ENCODE measurements around the gene DSCAML1.

DNA sequence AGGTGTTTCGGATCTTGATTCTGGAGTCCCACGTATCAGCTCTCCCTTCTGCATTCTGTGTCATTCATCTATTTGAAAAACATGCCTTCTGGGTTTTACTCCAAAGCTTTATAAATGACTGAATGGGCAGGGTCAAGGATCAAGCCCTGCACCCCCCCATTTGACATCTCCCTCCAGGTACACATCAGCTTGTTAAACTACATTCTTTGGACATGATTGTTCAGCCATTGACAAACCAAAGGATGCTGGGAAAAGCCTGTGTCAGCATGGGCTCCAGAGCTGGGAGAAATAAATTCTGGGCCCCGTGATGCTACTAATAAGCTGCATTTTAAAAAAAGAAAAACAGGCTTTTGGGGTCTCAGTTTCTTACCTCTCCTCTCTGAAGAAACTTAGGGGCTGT, 103.7 kb downstream of the DSCAML1 start:
- TF ChIP-seq, protein P1, sequence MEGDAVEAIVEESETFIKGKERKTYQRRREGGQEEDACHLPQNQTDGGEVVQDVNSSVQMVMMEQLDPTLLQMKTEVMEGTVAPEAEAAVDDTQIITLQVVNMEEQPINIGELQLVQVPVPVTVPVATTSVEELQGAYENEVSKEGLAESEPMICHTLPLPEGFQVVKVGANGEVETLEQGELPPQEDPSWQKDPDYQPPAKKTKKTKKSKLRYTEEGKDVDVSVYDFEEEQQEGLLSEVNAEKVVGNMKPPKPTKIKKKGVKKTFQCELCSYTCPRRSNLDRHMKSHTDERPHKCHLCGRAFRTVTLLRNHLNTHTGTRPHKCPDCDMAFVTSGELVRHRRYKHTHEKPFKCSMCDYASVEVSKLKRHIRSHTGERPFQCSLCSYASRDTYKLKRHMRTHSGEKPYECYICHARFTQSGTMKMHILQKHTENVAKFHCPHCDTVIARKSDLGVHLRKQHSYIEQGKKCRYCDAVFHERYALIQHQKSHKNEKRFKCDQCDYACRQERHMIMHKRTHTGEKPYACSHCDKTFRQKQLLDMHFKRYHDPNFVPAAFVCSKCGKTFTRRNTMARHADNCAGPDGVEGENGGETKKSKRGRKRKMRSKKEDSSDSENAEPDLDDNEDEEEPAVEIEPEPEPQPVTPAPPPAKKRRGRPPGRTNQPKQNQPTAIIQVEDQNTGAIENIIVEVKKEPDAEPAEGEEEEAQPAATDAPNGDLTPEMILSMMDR (IDR thresholded peaks at IDR 0.05), result no peak
- TF ChIP-seq POLR2A (IDR thresholded peaks at IDR 0.05), result no peak

Data from testis (tissue), 2 donors.